Thyroid gland (tissue), 4 donors: ENCODE results near the gene MZT2A.
"Not testable (repeated sequence)": the region's sequence is repeated elsewhere in the genome, so short reads cannot be mapped to it uniquely, and the experiment has no call there.

Experiments
- CTCF ChIP-seq, 6 experiments: fragments of 200-600 bp in 3 of 6; fragments of 450-650 bp in 3 of 6; sonication (generic) in 3 of 6; IDR thresholded peaks; one replicate each; pipeline ENCODE4 v1.5.1; 2016 to 2019; ENCODE audit warnings: antibody characterized with exemption in 6 of 6, mild to moderate bottlenecking in 2 of 6, inconsistent platforms in 1 of 6, moderate library complexity in 1 of 6
- POLR2A ChIP-seq, 2 donors: fragments of 450-650 bp; IDR thresholded peaks; one replicate each; pipeline ENCODE4 v1.6.1; 2017; ENCODE audit warnings: antibody characterized with exemption in 2 of 2, mild to moderate bottlenecking in 2 of 2, moderate library complexity in 1 of 2

- TF ChIP-seq CTCF, POLR2A (IDR thresholded peaks at IDR 0.05): not testable (repeated sequence)
Observed at GRCh38 chr2:131492015-131492417, at the start of gene MZT2A.
